SK-N-MC (cell line): ENCODE results near the gene POLR1A.

Experiments
- DNase-seq: peaks from one replicate; pipeline ENCODE4 v3.0.0-alpha.2; 2011; ENCODE audit warnings: low read depth, low spot score
- H3K27ac ChIP-seq: fragments of 200-600 bp; sonication (generic); 2 replicates; pipeline ENCODE4 v1.5.1; 2016; ENCODE audit warnings: mixed run types
- H3K36me3 ChIP-seq: fragments of 200-600 bp; sonication (generic); 2 replicates; pipeline ENCODE4 v1.6.1; 2017; ENCODE audit warnings: antibody characterized with exemption, low read length, mixed read lengths; ENCODE audit not compliant: insufficient read depth
- H3K4me3 ChIP-seq: fragments of 200-600 bp; sonication (generic); 2 replicates; pipeline ENCODE4 v1.5.1; 2016
- H3K9ac ChIP-seq: fragments of 200-600 bp; sonication (generic); 2 replicates; pipeline ENCODE4 v1.8.0; 2017; ENCODE audit warnings: mixed run types, mixed read lengths; ENCODE audit not compliant: insufficient read length
- H3K9me3 ChIP-seq: fragments of 200-600 bp; sonication (generic); 2 replicates; pipeline ENCODE4 v1.6.1; 2017; ENCODE audit warnings: low read depth, mild to moderate bottlenecking, antibody characterized with exemption, low read length, moderate library complexity, mixed read lengths
- EZH2 ChIP-seq: fragments of 200-600 bp; sonication (generic); IDR thresholded peaks from one replicate; pipeline ENCODE4 v1.6.1; 2017; ENCODE audit warnings: antibody characterized with exemption
- FOXP2 ChIP-seq: optimal IDR thresholded peaks from 2 replicates; pipeline ENCODE3; 2011; ENCODE audit warnings: mild to moderate bottlenecking, moderate library complexity; ENCODE audit not compliant: insufficient read depth; ENCODE audit errors: extremely low read length, control extremely low read depth
- POLR2AphosphoS5 ChIP-seq: IDR thresholded peaks from 2 replicates; pipeline ENCODE4 v1.6.1; 2012; ENCODE audit warnings: mild to moderate bottlenecking, low read depth, low read length, borderline replicate concordance

Gene POLR1A

GRCh38 chr2:86039178-86039962, 66.3 kb downstream of the POLR1A start:
- H3K9ac ChIP-seq = no peak overlapping the region
- TF ChIP-seq POLR2AphosphoS5 = no peak
- no peak for DNase-seq
- H3K36me3 ChIP-seq = peaks cover 92% of the 10 kb centered on the region
- no peak overlapping the region for H3K27ac ChIP-seq
- no peaks in the 10 kb centered on the region for H3K9me3 ChIP-seq
- no peak overlapping the region for H3K4me3 ChIP-seq

- H3K36me3 ChIP-seq = peaks cover 92% of the 10 kb centered on the region
- no peak overlapping the region for H3K4me3 ChIP-seq
- no peak for DNase-seq
- TF ChIP-seq FOXP2 (no peak), EZH2 (no peak), POLR2AphosphoS5 (no peak)
- no peak overlapping the region for H3K9ac ChIP-seq
- H3K9me3 ChIP-seq = no peaks in the 10 kb centered on the region
- no peak overlapping the region for H3K27ac ChIP-seq
Measured at GRCh38 chr2:86038291-86039081, 67.2 kb downstream of the POLR1A start.

GRCh38 chr2:86037795-86038192, 67.9 kb downstream of the POLR1A start:
- TF ChIP-seq POLR2AphosphoS5 (no peak), EZH2 (no peak), FOXP2 (no peak)
- no peak overlapping the region for H3K9ac ChIP-seq
- peak overlapping the region; percentile 72 for H3K27ac ChIP-seq
- H3K36me3 ChIP-seq = peaks cover 92% of the 10 kb centered on the region
- no peak overlapping the region for H3K4me3 ChIP-seq
- DNase-seq = no peak
- no peaks in the 10 kb centered on the region for H3K9me3 ChIP-seq

- H3K9ac ChIP-seq = no peak overlapping the region
Measured at GRCh38 chr2:86037141-86037794, 68.4 kb downstream of the POLR1A start.

GRCh38 chr2:86036669-86037138, 69.0 kb downstream of the POLR1A start:
- Histone ChIP-seq H3K9me3 (no peaks in the 10 kb centered on the region), H3K27ac (peak overlapping the region; percentile 72), H3K4me3 (peak overlapping the region; percentile 10; the same call in 1 of the 2 replicates), H3K36me3 (peaks cover 94% of the 10 kb centered on the region), H3K9ac (peak overlapping the region; percentile 5)
- no peak for TF ChIP-seq POLR2AphosphoS5
- no peak for TF ChIP-seq FOXP2
- TF ChIP-seq EZH2 = no peak
- DNase-seq = no peak

More at GRCh38 chr2:86037141-86037794, 68.4 kb downstream of the POLR1A start:
- TF ChIP-seq EZH2 = no peak
- TF ChIP-seq POLR2AphosphoS5 = no peak
- no peak for TF ChIP-seq FOXP2
- Histone ChIP-seq H3K9me3 (no peaks in the 10 kb centered on the region), H3K27ac (peak overlapping the region; percentile 72), H3K36me3 (peaks cover 94% of the 10 kb centered on the region), H3K4me3 (no peak overlapping the region)
- no peak for DNase-seq

GRCh38 chr2:86035883-86036668, 69.6 kb downstream of the POLR1A start:
- H3K9me3 ChIP-seq = no peaks in the 10 kb centered on the region
- DNase-seq = no peak
- H3K9ac ChIP-seq = peak overlapping the region; percentile 5
- peaks cover 94% of the 10 kb centered on the region for H3K36me3 ChIP-seq
- TF ChIP-seq POLR2AphosphoS5 (no peak), FOXP2 (no peak), EZH2 (no peak)
- H3K27ac ChIP-seq = peak overlapping the region; percentile 72
- H3K4me3 ChIP-seq = peak overlapping the region; percentile 10

- TF ChIP-seq EZH2 (no peak), POLR2AphosphoS5 (no peak), FOXP2 (no peak)
- H3K36me3 ChIP-seq = peaks cover 94% of the 10 kb centered on the region
- H3K9me3 ChIP-seq = no peaks in the 10 kb centered on the region
- no peak overlapping the region for H3K9ac ChIP-seq
- H3K4me3 ChIP-seq = no peak overlapping the region
- H3K27ac ChIP-seq = 0 out of 2 replicates have a peak overlapping the region, but pooled peaks have one; percentile 72
- no peak for DNase-seq
Measured at GRCh38 chr2:86035376-86035882, 70.3 kb downstream of the POLR1A start.
